GM23248 (cell line): ENCODE data around the gene KRTAP22-1. TPM values are rescaled to one million over a fixed set of nuclear protein-coding genes. Genes with fewer than 3 reads are reported as not detected.

Experiments
- DNase-seq: peaks from one replicate; pipeline ENCODE4 v3.0.0-alpha.2; 2015
- H2AFZ ChIP-seq: fragments of 200-600 bp; sonication (generic); 2 replicates; pipeline ENCODE4 v1.6.1; 2016; ENCODE audit warnings: antibody characterized with exemption
- H3F3A ChIP-seq: fragments of 200-600 bp; sonication (generic); 2 replicates; pipeline ENCODE4 v1.6.1; 2016; ENCODE audit warnings: mild to moderate bottlenecking, antibody characterized with exemption, mixed run types; ENCODE audit not compliant: insufficient read depth
- H3K27ac ChIP-seq: fragments of 200-600 bp; sonication (generic); 2 replicates; pipeline ENCODE4 v1.5.1; 2016; ENCODE audit warnings: mild to moderate bottlenecking
- H3K27me3 ChIP-seq: fragments of 200-600 bp; sonication (generic); replicated peaks from 2 replicates; pipeline ENCODE4 v1.6.1; 2016; ENCODE audit warnings: mild to moderate bottlenecking; ENCODE audit not compliant: insufficient read depth
- H3K36me3 ChIP-seq: fragments of 200-600 bp; sonication (generic); 2 replicates; pipeline ENCODE4 v1.6.1; 2016; ENCODE audit warnings: low read depth, mild to moderate bottlenecking
- H3K4me1 ChIP-seq: fragments of 200-600 bp; sonication (generic); 2 replicates; pipeline ENCODE4 v1.6.1; 2016; ENCODE audit warnings: mild to moderate bottlenecking; ENCODE audit not compliant: insufficient read depth
- H3K4me2 ChIP-seq: fragments of 200-600 bp; sonication (generic); one replicate; pipeline ENCODE4 v1.6.1; 2016; ENCODE audit warnings: mild to moderate bottlenecking; ENCODE audit not compliant: unreplicated experiment
- H3K4me3 ChIP-seq: fragments of 200-600 bp; sonication (generic); 2 replicates; pipeline ENCODE4 v1.5.1; 2016; ENCODE audit warnings: mild to moderate bottlenecking
- H3K79me2 ChIP-seq: fragments of 200-600 bp; sonication (generic); 2 replicates; pipeline ENCODE4 v1.6.1; 2016; ENCODE audit warnings: mild to moderate bottlenecking; ENCODE audit not compliant: insufficient read depth
- H3K9ac ChIP-seq: fragments of 200-600 bp; sonication (generic); 2 replicates; pipeline ENCODE4 v1.6.1; 2016; ENCODE audit warnings: mild to moderate bottlenecking
- H3K9me2 ChIP-seq: fragments of 200-600 bp; sonication (generic); 2 replicates; pipeline ENCODE4 v1.6.1; 2016; ENCODE audit warnings: mixed run types, mild to moderate bottlenecking, moderate library complexity; ENCODE audit not compliant: insufficient read depth
- H3K9me3 ChIP-seq: fragments of 200-600 bp; sonication (generic); one replicate; pipeline ENCODE4 v1.6.1; 2017; ENCODE audit warnings: low read depth
- H4K20me1 ChIP-seq: fragments of 200-600 bp; sonication (generic); 2 replicates; pipeline ENCODE4 v1.6.0; 2016; ENCODE audit not compliant: insufficient read depth
- EZH2 ChIP-seq: fragments of 200-600 bp; sonication (generic); IDR thresholded peaks from 2 replicates; pipeline ENCODE4 v1.6.1; 2018; ENCODE audit warnings: antibody characterized with exemption, mild to moderate bottlenecking; ENCODE audit not compliant: insufficient read depth, poor library complexity, severe bottlenecking
- EZH2phosphoT487 ChIP-seq: fragments of 200-600 bp; sonication (generic); IDR thresholded peaks from 2 replicates; pipeline ENCODE4 v1.6.1; 2018; ENCODE audit warnings: antibody characterized with exemption, moderate library complexity, mild to moderate bottlenecking, low read depth; ENCODE audit not compliant: insufficient read depth
- WGBS, 2 experiments: methylation state at CpG; one replicate each; pipeline ENCODE4 v1.1.6; 2015 to 2017; ENCODE audit warnings: low lambda C conversion rate in 2 of 2, low coverage in 1 of 2; ENCODE audit errors: missing lambda C conversion rate in 2 of 2; 5-methylcytosine and 5-hydroxymethylcytosine counted together
- in situ Hi-C: fragments of 300-500 bp; cut with MboI; formaldehyde crosslinking; loops from 2 replicates; pipeline ENCODE4 v1.15.0; 2020
- polyA plus RNA-seq: library from polyadenylated mRNA; unstranded; fragments of >200 nt; fragmentation: Nextera tagmentation; extraction: Ambion mirVana; gene quantifications from 2 replicates; pipeline ENCODE4 v1.2.1, GENCODE V29; 2016
- total RNA-seq: library from RNA; depleted of rRNA; stranded (reverse); fragments of >200 nt; shearing (Covaris generic); gene quantifications from 2 replicates; pipeline ENCODE4 v1.2.3, GENCODE V29; 2014; rRNA removed

Gene KRTAP22-1
- not detected in 2 replicates for total RNA-seq
- not detected in 2 replicates for polyA plus RNA-seq

DNA sequence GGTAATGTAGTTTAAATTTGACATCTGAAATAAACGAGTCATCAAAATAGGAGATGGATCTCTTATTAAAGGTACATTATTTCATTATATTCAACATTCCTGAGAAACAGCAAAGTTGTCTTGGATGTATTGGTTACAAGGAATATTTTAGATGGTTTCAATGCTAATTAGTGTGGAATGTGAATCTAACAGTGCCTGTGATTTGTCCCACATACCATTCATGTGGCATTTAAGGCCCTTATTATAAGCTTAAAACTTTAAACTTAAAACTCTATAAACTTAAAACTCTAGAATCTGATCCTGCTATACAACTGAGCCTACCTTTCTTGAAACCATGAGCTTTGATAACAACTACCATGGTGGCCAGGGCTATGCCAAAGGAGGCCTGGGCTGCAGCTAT, at the start of gene KRTAP22-1:
Gene KRTAP22-1, plus strand, starts transcription at position 301 of the 400 bp plus-strand sequence.
- in situ Hi-C loops = no loop called here
- H4K20me1 ChIP-seq = no peaks in the 10 kb centered on the region
- H3K27me3 ChIP-seq = no peaks in the 10 kb centered on the region
- no peak within 1 kb of the TSS for H3K4me2 ChIP-seq
- no peaks in the 10 kb centered on the region for H3F3A ChIP-seq
- no peaks in the 10 kb centered on the region for H3K9me2 ChIP-seq
- H3K27ac ChIP-seq = no peak within 1 kb of the TSS
- H3K4me3 ChIP-seq = no peak within 1 kb of the TSS
- no peak for DNase-seq
- no peak within 1 kb of the TSS for H2AFZ ChIP-seq
- H3K4me1 ChIP-seq = no peaks in the 10 kb centered on the region
- H3K9me3 ChIP-seq = peaks cover 4% of the 10 kb centered on the region
- H3K79me2 ChIP-seq = no peaks in the 10 kb centered on the region
- WGBS, 2 experiments = 3 to 4% methylated on average over 1 of the region's 1 CpG
- no peak within 1 kb of the TSS for H3K9ac ChIP-seq
- TF ChIP-seq EZH2phosphoT487 (no peak), EZH2 (no peak)
- no peaks in the 10 kb centered on the region for H3K36me3 ChIP-seq

- H2AFZ ChIP-seq = no peak overlapping the region
- no peak overlapping the region for H3K4me3 ChIP-seq
- H3K79me2 ChIP-seq = no peaks in the 10 kb centered on the region
- no peaks in the 10 kb centered on the region for H3K4me1 ChIP-seq
- no peaks in the 10 kb centered on the region for H3K9me2 ChIP-seq
- no peaks in the 10 kb centered on the region for H3K27me3 ChIP-seq
- H3K9ac ChIP-seq = no peak overlapping the region
- H3K36me3 ChIP-seq = no peaks in the 10 kb centered on the region
- no peak for DNase-seq
- no peaks in the 10 kb centered on the region for H3F3A ChIP-seq
- H3K27ac ChIP-seq = no peak overlapping the region
- H4K20me1 ChIP-seq = no peaks in the 10 kb centered on the region
- TF ChIP-seq EZH2phosphoT487 (no peak), EZH2 (no peak)
- in situ Hi-C loops = no loop called here
- 4 to 20% methylated on average over 1 of the region's 1 CpG for WGBS, 2 experiments
- peaks cover 3% of the 10 kb centered on the region for H3K9me3 ChIP-seq
- no peak overlapping the region for H3K4me2 ChIP-seq
Measured at GRCh38 chr21:30552782-30553181, 48.1 kb upstream of the KRTAP22-1 start.

DNA sequence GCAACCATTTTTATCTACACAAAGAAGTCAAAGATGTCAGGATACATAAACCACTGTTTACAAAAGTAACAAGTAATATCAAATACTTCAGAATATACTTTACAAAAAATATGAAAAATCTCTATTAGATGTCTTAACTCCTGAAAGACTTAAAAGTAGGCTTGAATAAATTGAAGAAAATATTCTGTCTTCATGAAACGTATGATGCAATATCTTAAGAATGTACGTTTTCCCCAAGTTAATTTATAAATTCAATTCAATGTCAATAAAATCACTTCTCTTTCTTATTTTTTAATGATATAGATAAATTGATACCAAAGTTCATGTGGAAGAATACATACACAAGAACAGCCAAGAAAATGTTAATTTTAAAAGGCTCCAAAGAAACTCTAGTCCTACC, 45.8 kb upstream of the KRTAP22-1 start:
- in situ Hi-C loops = no loop called here
- WGBS, 2 experiments = 18 to 27% methylated on average over 2 of the region's 2 CpGs

DNA sequence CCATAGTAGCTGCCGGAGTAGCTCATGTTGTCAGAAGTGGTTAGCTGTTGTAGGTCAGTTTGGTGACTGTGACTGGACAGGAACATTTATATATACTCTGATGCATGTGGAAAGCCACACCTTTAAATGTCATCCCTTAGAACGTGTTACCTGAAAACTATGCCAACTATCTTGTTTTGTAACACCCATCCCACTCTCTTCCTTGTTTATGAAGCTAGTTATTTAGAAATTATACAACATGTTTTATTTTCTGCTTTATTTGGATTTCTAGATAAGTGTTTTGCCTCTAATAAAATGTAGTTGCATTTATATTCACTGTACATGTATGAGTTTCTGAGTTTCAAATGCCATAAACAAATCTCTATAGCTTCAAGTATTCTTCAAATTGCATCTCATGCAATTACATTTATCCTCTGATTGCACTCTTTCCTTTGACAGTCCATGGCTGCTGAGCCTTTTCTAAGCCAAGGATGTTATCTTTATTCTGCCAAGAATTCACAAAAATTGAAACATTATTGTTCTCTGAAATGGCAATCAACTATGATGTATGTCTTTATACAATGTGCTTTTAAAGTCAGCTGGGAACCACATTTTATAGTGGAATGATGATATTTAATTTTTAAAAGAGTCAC, 39.5 kb upstream of the KRTAP22-1 start, which contains the start of gene KRTAP19-7:
Gene KRTAP19-7, minus strand, starts transcription at position 51 of the 632 bp plus-strand sequence. Its CDS starts 25 bp downstream, at position 26.
- in situ Hi-C loops = no loop called here

More for the DNA sequence above, 45.8 kb upstream of the KRTAP22-1 start:
- no peak overlapping the region for H3K4me3 ChIP-seq
- no peaks in the 10 kb centered on the region for H4K20me1 ChIP-seq
- no peaks in the 10 kb centered on the region for H3K4me1 ChIP-seq
- H3K79me2 ChIP-seq = no peaks in the 10 kb centered on the region
- H3K36me3 ChIP-seq = no peaks in the 10 kb centered on the region
- H2AFZ ChIP-seq = no peak overlapping the region
- H3F3A ChIP-seq = no peaks in the 10 kb centered on the region
- no peak overlapping the region for H3K4me2 ChIP-seq
- H3K27me3 ChIP-seq = no peaks in the 10 kb centered on the region
- no peak for DNase-seq
- TF ChIP-seq EZH2 = no peak
- TF ChIP-seq EZH2phosphoT487 = no peak
- H3K27ac ChIP-seq = no peak overlapping the region
- peaks cover 3% of the 10 kb centered on the region for H3K9me3 ChIP-seq
- no peak overlapping the region for H3K9ac ChIP-seq
- H3K9me2 ChIP-seq = no peaks in the 10 kb centered on the region

GRCh38 chr21:30561957-30562356, 38.9 kb upstream of the KRTAP22-1 start:
- in situ Hi-C loops = no loop called here
- WGBS, 2 experiments = 17% methylated on average over 2 of the region's 2 CpGs

More for the DNA sequence above, 39.5 kb upstream of the KRTAP22-1 start, which contains the start of gene KRTAP19-7:
- H3K36me3 ChIP-seq = no peaks in the 10 kb centered on the region
- H3K9me3 ChIP-seq = no peaks in the 10 kb centered on the region
- no peaks in the 10 kb centered on the region for H3K79me2 ChIP-seq
- no peak within 1 kb of the TSS for H3K4me3 ChIP-seq
- H3K9me2 ChIP-seq = no peaks in the 10 kb centered on the region
- no peaks in the 10 kb centered on the region for H3F3A ChIP-seq
- H3K27ac ChIP-seq = no peak within 1 kb of the TSS
- no peak within 1 kb of the TSS for H3K9ac ChIP-seq
- H3K4me1 ChIP-seq = no peaks in the 10 kb centered on the region
- no peaks in the 10 kb centered on the region for H3K27me3 ChIP-seq
- no peak within 1 kb of the TSS for H3K4me2 ChIP-seq
- H2AFZ ChIP-seq = no peak within 1 kb of the TSS
- H4K20me1 ChIP-seq = no peaks in the 10 kb centered on the region
- 25 to 34% methylated on average over 2 of the region's 2 CpGs for WGBS, 2 experiments
- no peak for DNase-seq
- TF ChIP-seq EZH2 (no peak), EZH2phosphoT487 (no peak)

More at GRCh38 chr21:30561957-30562356, 38.9 kb upstream of the KRTAP22-1 start:
- H3K9me2 ChIP-seq = no peaks in the 10 kb centered on the region
- no peak overlapping the region for H2AFZ ChIP-seq
- no peaks in the 10 kb centered on the region for H3K27me3 ChIP-seq
- no peaks in the 10 kb centered on the region for H3F3A ChIP-seq
- H3K27ac ChIP-seq = no peak overlapping the region
- no peak overlapping the region for H3K9ac ChIP-seq
- H4K20me1 ChIP-seq = no peaks in the 10 kb centered on the region
- H3K9me3 ChIP-seq = no peaks in the 10 kb centered on the region
- H3K36me3 ChIP-seq = no peaks in the 10 kb centered on the region
- H3K4me3 ChIP-seq = no peak overlapping the region
- TF ChIP-seq EZH2phosphoT487 (no peak), EZH2 (no peak)
- no peak overlapping the region for H3K4me2 ChIP-seq
- no peaks in the 10 kb centered on the region for H3K79me2 ChIP-seq
- no peaks in the 10 kb centered on the region for H3K4me1 ChIP-seq
- DNase-seq = no peak
